Ishikawa (cell line): ENCODE measurements around the gene FASTK.

Source experiments
- CEBPB ChIP-seq: IDR thresholded peaks from 2 replicates; pipeline ENCODE4 v1.6.1; 2012
- CREB1 ChIP-seq: IDR thresholded peaks from 2 replicates; pipeline ENCODE4 v1.6.1; 2012; ENCODE audit warnings: low read depth
- EGR1 ChIP-seq: IDR thresholded peaks from 2 replicates; pipeline ENCODE4 v1.6.1; 2012
- EP300 ChIP-seq: IDR thresholded peaks from 2 replicates; pipeline ENCODE4 v1.6.1; 2012; ENCODE audit warnings: borderline replicate concordance
- FOXM1 ChIP-seq: IDR thresholded peaks from 2 replicates; pipeline ENCODE4 v1.6.1; 2012; ENCODE audit warnings: low read depth, borderline replicate concordance
- NFIC ChIP-seq: IDR thresholded peaks from 2 replicates; pipeline ENCODE4 v1.6.1; 2012
- RAD21 ChIP-seq: IDR thresholded peaks from 2 replicates; pipeline ENCODE4 v1.6.1; 2012; ENCODE audit warnings: low read depth
- TAF1 ChIP-seq: IDR thresholded peaks from 2 replicates; pipeline ENCODE4 v1.6.1; 2012; ENCODE audit warnings: low read depth, mild to moderate bottlenecking
- TCF12 ChIP-seq: IDR thresholded peaks from 2 replicates; pipeline ENCODE4 v1.6.1; 2012; ENCODE audit warnings: low read depth
- TEAD4 ChIP-seq: IDR thresholded peaks from 2 replicates; pipeline ENCODE4 v1.6.1; 2012
- YY1 ChIP-seq: IDR thresholded peaks from 2 replicates; pipeline ENCODE4 v1.6.1; 2012; ENCODE audit warnings: low read depth
- ZBTB7A ChIP-seq: IDR thresholded peaks from 2 replicates; pipeline ENCODE4 v1.6.1; 2012; ENCODE audit warnings: low read depth
- TF ChIP-seq, protein P1 (sequence below): IDR thresholded peaks from 2 replicates; pipeline ENCODE4 v1.6.1; 2012
- TF ChIP-seq, protein P2 (sequence below): IDR thresholded peaks from 2 replicates; pipeline ENCODE4 v1.6.1; 2012; ENCODE audit warnings: low read depth, mild to moderate bottlenecking
- TF ChIP-seq, protein P3 (sequence below): IDR thresholded peaks from 2 replicates; pipeline ENCODE4 v1.6.1; 2012

FASTK gene, protein sequence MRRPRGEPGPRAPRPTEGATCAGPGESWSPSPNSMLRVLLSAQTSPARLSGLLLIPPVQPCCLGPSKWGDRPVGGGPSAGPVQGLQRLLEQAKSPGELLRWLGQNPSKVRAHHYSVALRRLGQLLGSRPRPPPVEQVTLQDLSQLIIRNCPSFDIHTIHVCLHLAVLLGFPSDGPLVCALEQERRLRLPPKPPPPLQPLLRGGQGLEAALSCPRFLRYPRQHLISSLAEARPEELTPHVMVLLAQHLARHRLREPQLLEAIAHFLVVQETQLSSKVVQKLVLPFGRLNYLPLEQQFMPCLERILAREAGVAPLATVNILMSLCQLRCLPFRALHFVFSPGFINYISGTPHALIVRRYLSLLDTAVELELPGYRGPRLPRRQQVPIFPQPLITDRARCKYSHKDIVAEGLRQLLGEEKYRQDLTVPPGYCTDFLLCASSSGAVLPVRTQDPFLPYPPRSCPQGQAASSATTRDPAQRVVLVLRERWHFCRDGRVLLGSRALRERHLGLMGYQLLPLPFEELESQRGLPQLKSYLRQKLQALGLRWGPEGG

DNA sequence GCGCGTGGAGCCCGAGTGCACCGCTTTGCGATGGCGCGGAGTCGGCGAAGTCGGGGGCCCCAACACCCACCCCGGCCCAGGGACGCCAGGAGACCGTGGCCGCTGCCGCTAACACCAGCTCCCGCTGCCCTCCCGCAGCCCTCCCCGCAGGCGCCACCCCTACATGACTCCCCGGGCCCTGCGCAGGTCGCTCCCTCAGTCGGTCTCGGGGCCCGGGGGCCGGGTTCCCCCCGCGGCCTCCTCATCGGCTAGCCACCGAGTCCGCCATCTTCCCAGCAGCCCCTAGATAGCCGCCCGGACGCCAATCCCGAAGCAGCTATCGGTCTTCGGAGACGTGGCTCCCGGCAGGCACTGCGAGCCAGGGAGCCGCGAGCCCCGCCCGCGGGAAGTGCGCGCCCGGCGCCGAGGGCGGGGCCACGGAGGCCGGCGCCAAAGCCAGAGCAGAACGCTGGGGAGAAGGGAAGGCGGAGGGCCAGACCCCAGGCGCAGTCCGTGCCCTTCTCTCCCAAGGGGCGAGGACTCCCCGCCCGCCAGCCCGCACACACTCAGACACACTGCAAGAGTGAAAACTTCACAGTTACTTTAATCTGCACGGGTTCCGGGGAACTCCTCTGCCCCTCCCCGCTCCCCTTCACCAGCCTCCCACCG is at the start of gene FASTK:
Gene FASTK (minus strand): TSS at position 288 of the 648 bp plus-strand sequence. CDS start 43 bp downstream, at position 245.
- peak; percentile 96 for TF ChIP-seq YY1
- TF ChIP-seq, protein P1, sequence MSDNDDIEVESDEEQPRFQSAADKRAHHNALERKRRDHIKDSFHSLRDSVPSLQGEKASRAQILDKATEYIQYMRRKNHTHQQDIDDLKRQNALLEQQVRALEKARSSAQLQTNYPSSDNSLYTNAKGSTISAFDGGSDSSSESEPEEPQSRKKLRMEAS = peak; percentile 20; the same call in 1 of the 2 replicates
- no peak for TF ChIP-seq RAD21
- no peak for TF ChIP-seq NFIC
- TF ChIP-seq ZBTB7A = no peak; the same call in 1 of the 2 replicates
- peak; percentile 25; the same call in 1 of the 2 replicates for TF ChIP-seq EP300
- peak; percentile 77; the same call in 1 of the 2 replicates for TF ChIP-seq TCF12
- TF ChIP-seq EGR1 = 0 out of 2 replicates have a peak, but pooled peaks have one; percentile 6
- 0 out of 2 replicates have a peak, but pooled peaks have one; percentile 17 for TF ChIP-seq CREB1
- TF ChIP-seq FOXM1 = 0 out of 2 replicates have a peak, but pooled peaks have one; percentile 11
- TF ChIP-seq TAF1 = peak; percentile 99
- TF ChIP-seq, protein P2, sequence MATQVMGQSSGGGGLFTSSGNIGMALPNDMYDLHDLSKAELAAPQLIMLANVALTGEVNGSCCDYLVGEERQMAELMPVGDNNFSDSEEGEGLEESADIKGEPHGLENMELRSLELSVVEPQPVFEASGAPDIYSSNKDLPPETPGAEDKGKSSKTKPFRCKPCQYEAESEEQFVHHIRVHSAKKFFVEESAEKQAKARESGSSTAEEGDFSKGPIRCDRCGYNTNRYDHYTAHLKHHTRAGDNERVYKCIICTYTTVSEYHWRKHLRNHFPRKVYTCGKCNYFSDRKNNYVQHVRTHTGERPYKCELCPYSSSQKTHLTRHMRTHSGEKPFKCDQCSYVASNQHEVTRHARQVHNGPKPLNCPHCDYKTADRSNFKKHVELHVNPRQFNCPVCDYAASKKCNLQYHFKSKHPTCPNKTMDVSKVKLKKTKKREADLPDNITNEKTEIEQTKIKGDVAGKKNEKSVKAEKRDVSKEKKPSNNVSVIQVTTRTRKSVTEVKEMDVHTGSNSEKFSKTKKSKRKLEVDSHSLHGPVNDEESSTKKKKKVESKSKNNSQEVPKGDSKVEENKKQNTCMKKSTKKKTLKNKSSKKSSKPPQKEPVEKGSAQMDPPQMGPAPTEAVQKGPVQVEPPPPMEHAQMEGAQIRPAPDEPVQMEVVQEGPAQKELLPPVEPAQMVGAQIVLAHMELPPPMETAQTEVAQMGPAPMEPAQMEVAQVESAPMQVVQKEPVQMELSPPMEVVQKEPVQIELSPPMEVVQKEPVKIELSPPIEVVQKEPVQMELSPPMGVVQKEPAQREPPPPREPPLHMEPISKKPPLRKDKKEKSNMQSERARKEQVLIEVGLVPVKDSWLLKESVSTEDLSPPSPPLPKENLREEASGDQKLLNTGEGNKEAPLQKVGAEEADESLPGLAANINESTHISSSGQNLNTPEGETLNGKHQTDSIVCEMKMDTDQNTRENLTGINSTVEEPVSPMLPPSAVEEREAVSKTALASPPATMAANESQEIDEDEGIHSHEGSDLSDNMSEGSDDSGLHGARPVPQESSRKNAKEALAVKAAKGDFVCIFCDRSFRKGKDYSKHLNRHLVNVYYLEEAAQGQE = no peak
- no peak for TF ChIP-seq TEAD4
- TF ChIP-seq, protein P3, sequence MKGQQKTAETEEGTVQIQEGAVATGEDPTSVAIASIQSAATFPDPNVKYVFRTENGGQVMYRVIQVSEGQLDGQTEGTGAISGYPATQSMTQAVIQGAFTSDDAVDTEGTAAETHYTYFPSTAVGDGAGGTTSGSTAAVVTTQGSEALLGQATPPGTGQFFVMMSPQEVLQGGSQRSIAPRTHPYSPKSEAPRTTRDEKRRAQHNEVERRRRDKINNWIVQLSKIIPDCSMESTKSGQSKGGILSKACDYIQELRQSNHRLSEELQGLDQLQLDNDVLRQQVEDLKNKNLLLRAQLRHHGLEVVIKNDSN = no peak
- TF ChIP-seq CEBPB = no peak

DNA sequence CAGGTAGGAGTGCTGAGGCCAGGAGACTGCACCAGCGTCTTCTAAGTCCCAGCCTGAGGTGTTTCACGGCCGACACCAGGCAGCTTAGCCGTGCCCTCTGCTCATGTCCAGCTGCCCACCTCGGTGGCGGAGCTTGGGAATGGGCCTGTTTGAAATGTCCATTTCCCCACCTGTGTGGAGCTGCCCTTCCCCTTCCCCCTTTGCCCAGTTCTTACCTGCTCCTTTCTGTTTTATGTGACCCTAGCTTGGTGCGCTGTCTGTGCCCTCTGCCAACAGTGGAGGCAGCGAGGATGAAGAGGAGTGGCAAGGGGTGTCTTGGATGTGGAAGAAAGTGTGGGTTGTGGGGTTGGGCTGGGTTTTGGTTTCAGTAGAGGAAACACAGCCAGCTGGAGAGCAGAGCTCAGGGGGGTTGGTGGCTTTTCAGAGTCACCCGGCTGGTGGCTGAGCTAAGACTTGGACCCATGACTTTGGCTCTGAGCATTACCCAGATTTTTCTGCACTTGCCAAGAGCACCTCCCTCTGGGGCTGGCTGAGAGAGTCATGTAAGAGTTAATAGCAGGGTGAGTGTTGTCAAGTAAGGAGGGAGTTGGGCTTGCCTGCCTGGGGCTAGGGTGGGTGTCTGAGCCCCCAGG is 49.5 kb upstream of the FASTK start:
- no peak for TF ChIP-seq CREB1
- no peak for TF ChIP-seq RAD21
- TF ChIP-seq, protein P2 = no peak
- TF ChIP-seq, protein P3 = no peak
- TF ChIP-seq YY1 = no peak
- TF ChIP-seq CEBPB = no peak
- TF ChIP-seq, protein P1 = no peak
- TF ChIP-seq TAF1 = no peak
- TF ChIP-seq NFIC = no peak
- TF ChIP-seq ZBTB7A = no peak
- no peak for TF ChIP-seq FOXM1
- no peak for TF ChIP-seq TEAD4
- TF ChIP-seq EP300 = no peak

DNA sequence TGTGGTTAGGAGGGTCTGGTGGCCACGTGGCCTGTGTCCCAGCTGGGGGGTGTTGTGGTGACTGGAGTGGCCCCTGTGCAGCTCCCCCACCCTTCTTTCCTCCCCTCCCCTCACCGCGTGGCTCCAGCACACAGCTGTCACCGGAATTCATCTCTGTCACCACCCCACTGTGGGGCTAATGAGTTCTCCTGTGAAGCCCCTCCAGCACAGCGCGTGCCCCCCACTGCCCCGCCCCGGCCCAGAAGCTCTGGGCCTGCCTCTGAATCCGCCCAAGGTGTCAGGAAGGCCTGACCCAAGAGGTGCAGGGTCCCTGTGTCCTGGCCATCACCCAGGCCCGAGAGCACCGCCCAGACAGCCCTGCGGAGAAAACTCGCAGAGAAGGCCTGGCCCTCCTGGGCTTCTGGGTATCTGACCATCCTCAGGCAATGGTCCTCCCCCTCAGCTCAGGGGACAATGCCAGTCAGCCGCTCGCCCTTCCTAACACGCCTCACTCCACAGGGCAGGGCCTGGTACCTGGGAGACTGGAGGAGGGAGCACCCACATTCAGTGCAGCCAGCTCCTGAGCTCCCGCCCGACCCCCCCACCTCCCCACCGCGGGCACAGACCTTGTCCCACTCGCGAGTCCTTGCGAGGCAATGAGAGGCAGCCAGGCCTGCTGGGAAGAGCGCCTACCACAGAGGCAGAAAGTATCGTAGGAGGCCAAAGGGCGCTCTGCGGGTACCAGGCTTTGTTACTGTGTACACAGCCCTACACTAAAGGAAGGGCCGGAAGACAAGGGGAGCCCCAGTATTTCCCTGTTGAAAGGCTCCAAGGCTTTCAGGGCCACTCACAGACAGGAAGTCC is 48.7 kb upstream of the FASTK start:
- TF ChIP-seq FOXM1 = no peak
- no peak for TF ChIP-seq CEBPB
- no peak for TF ChIP-seq RAD21

DNA sequence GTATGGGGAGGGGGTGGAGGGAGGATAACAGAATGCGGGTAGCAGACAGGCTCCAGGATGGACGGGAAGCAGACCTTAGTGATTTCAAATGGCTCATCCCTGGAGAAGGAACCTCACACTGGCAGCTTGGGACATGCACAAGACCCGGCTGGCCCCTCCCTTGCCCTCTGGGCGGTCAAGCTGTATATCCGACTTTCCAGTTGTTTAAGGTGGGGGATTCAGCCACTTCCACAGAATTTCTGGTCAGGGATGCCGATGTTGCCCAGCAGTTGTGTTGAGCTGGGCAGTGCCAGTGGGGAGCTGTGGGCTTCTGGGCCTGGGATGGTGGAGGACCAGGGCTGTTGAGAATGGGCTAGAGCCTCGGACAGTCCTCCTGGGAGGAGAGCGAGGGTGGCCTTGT is 48.1 kb upstream of the FASTK start:
- TF ChIP-seq TAF1 (no peak), TEAD4 (no peak), EP300 (no peak), TCF12 (no peak), YY1 (no peak), CREB1 (no peak)
